Mononuclear cell (primary cell): ENCODE measurements around the gene IFIH1. TPM values are rescaled to one million over a fixed set of nuclear protein-coding genes. Genes with fewer than 3 reads are reported as not detected.

Experiments used
- H3K27me3 ChIP-seq: 2 replicates; pipeline ENCODE4 v1.6.0; 2011; ENCODE audit warnings: low read length, control low read depth; ENCODE audit not compliant: insufficient read depth
- H3K4me1 ChIP-seq: 2 replicates; pipeline ENCODE4 v1.5.1; 2011; ENCODE audit warnings: mild to moderate bottlenecking, low read length, control low read depth; ENCODE audit not compliant: insufficient read depth
- H3K4me3 ChIP-seq: 2 replicates; pipeline ENCODE4 v1.5.1; 2011; ENCODE audit warnings: mild to moderate bottlenecking, low read length, moderate library complexity
- H3K9me3 ChIP-seq: 2 replicates; pipeline ENCODE4 v1.5.1; 2011; ENCODE audit warnings: low read depth, mild to moderate bottlenecking, control low read depth, low read length
- total RNA-seq: library from RNA; depleted of rRNA; stranded (reverse); fragments of >200 nt; gene quantifications from one replicate; pipeline ENCODE4 v1.2.3, GENCODE V29; 2012

IFIH1 gene
- total RNA-seq, 1 donor = 78.0 TPM

DNA sequence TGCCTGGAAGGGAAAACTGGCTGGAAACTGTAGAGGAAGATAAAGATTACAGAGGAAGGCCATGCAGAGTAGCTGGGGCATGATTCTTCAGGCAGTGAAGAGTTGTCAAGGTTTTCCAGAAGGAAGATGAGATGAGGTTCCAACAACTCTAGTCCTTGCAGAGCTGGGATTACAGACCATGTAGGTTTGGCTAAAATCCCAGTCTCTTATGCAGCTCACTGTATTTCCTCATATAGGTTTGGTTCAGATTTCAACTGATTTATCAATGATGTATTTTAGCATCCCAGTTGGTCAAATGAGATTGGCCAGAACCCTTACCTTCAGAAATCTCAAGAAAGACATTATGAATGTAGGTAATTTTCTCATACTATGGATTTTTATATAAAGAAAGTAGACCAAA is 91.6 kb downstream of the IFIH1 start:
- Histone ChIP-seq H3K4me1 (no peaks in the 10 kb centered on the region), H3K4me3 (no peak overlapping the region), H3K27me3 (no peaks in the 10 kb centered on the region), H3K9me3 (no peaks in the 10 kb centered on the region)

DNA sequence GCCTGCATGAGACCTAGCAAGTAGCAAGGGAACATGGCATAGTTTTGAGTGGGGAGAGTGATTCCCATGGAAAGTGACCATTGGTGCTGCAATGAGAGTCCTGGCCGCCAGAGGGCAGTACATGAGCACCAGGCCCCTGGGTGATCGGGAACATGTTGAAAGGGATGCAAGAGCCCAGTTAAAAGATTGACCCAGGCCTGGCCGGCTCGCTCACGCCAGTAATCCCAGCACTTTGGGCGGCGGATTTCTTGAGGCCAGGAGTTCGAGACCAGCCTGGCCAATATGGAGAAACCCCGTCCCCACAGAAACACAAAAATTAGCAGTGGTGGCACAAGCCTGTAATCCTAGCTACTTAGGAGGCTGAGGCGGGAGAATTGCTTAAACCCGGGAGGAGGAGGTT is 97.4 kb downstream of the IFIH1 start:
- H3K4me1 ChIP-seq = no peaks in the 10 kb centered on the region
- no peaks in the 10 kb centered on the region for H3K27me3 ChIP-seq
- H3K4me3 ChIP-seq = no peak overlapping the region
- no peaks in the 10 kb centered on the region for H3K9me3 ChIP-seq

DNA sequence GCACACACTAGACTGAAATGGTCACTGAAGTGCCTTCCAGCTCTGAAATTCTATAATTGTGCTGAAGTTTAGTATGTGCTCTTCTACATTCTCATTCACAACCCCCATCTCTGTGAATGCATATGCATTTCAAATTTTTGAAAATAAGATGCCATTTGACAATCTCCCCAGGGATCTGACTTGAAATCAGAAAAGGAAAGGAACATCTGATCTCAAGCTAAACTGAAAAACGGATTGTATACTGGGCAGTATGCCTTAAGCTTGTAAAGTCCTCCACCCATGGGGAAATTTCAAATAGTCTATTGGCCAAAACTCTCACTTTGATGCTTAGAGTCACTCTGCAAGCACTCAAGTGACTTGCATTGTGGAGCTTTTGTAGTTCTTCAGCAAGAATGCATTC is 98.1 kb downstream of the IFIH1 start:
- Histone ChIP-seq H3K4me3 (no peak overlapping the region), H3K9me3 (no peaks in the 10 kb centered on the region), H3K4me1 (no peaks in the 10 kb centered on the region), H3K27me3 (no peaks in the 10 kb centered on the region)

DNA sequence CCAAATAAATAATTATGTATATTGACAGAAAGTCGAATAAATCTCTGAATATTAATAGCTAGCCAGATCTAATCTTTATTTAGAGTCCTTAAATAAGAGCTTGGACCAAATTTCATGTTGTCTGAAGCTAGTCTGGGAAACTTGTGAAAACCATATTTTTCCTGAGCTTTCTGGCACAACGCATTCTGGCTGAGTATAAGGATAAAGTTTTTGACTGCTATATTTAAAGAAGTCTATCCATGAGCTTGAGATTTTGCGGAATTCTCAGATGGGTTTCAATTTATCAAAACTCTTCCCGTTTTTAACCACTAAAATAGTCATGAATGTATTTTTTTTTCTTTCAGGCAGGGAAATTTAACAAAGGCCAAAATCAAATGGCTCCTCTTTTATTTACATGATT is 99.1 kb downstream of the IFIH1 start:
- no peaks in the 10 kb centered on the region for H3K27me3 ChIP-seq
- H3K4me1 ChIP-seq = no peaks in the 10 kb centered on the region
- H3K4me3 ChIP-seq = no peak overlapping the region
- no peaks in the 10 kb centered on the region for H3K9me3 ChIP-seq

DNA sequence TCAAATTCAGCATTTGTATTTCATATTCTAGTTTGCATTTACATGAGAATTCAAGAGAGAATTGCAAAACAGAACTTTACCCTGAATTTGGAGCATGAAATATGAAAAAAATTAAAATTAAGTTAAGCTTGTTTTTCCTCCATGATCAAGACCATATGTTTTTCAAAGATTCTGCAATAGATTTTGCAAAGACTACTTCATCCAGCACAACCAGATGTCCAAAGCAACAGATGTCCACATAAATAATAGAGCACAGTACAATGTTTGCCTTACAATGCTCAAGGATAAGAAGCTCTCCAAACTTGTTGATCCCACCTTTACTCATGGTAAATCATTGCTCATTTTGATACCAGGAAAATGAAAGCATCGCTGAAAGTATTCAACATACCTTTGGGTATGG is 100.9 kb downstream of the IFIH1 start:
- no peaks in the 10 kb centered on the region for H3K9me3 ChIP-seq
- no peaks in the 10 kb centered on the region for H3K27me3 ChIP-seq
- H3K4me1 ChIP-seq = no peaks in the 10 kb centered on the region
- no peak overlapping the region for H3K4me3 ChIP-seq

Other genes starting within 250 kb of the IFIH1 start
- 22.6 TPM for gene DPP4, start 244.5 kb downstream of the IFIH1 start, total RNA-seq
- gene GCG, start 166.4 kb downstream of the IFIH1 start, total RNA-seq = not detected
- gene FAP, start 75.2 kb downstream of the IFIH1 start, total RNA-seq = not detected
- 18.2 TPM for gene GCA, start 25.4 kb upstream of the IFIH1 start, total RNA-seq